Transverse colon (tissue), 4 donors: ENCODE results near the gene KCTD16. TPM values are rescaled to one million over a fixed set of nuclear protein-coding genes. Genes with fewer than 3 reads are reported as not detected.

Experiments
- DNase-seq: peaks from one replicate; pipeline ENCODE4 v3.0.0-alpha.2; 2019
- H3K27ac ChIP-seq, 4 donors: fragments of 200-600 bp; sonication (generic); 2 replicates each; pipeline ENCODE4 v1.5.1; 2016 to 2018; ENCODE audit warnings: inconsistent platforms in 4 of 4
- H3K27me3 ChIP-seq: fragments of 200-600 bp; sonication (generic); 2 replicates; pipeline ENCODE4 v1.5.1; 2017; ENCODE audit warnings: inconsistent platforms
- H3K36me3 ChIP-seq, 4 donors: fragments of 200-600 bp; sonication (generic); 2 replicates each; pipeline ENCODE4 v1.5.1; 2017 to 2019; ENCODE audit warnings: inconsistent platforms in 4 of 4
- H3K4me1 ChIP-seq, 4 donors: fragments of 200-600 bp; sonication (generic); 2 replicates each; pipeline ENCODE4 v1.5.1; 2017 to 2020; ENCODE audit warnings: inconsistent platforms in 4 of 4
- H3K4me3 ChIP-seq, 4 donors: fragments of 200-600 bp; sonication (generic); 1 replicate in 1 of 4; 2 replicates in 3 of 4; pipeline versions ENCODE4 v1.5.1 to v1.6.1; 2017 to 2019; ENCODE audit warnings: inconsistent platforms in 4 of 4
- H3K9me3 ChIP-seq, 2 donors: fragments of 200-600 bp; sonication (generic); 2 replicates each; pipeline ENCODE4 v1.5.1; 2017 to 2019; ENCODE audit warnings: inconsistent platforms in 2 of 2
- CTCF ChIP-seq, 5 experiments: fragments of 200-600 bp in 3 of 5; fragments of 450-650 bp in 2 of 5; sonication (generic) in 3 of 5; IDR thresholded peaks; 1 replicate in 2 of 5; 2 replicates in 3 of 5; pipeline ENCODE4 v1.5.1; 2016 to 2017; ENCODE audit warnings: antibody characterized with exemption in 5 of 5, inconsistent platforms in 3 of 5, mild to moderate bottlenecking in 2 of 5, moderate library complexity in 1 of 5
- EP300 ChIP-seq: sonication (generic); formaldehyde crosslinking; IDR thresholded peaks from one replicate; pipeline ENCODE4 v1.6.1; 2017; ENCODE audit warnings: antibody characterized with exemption, low read depth
- POLR2A ChIP-seq: fragments of 450-650 bp; IDR thresholded peaks from one replicate; pipeline ENCODE4 v1.6.1; 2016; ENCODE audit warnings: antibody characterized with exemption, mild to moderate bottlenecking, moderate library complexity
- POLR2AphosphoS5 ChIP-seq, 3 donors: sonication (generic); formaldehyde crosslinking; IDR thresholded peaks; one replicate each; pipeline ENCODE4 v1.6.1; 2016; ENCODE audit warnings: antibody characterized with exemption in 3 of 3
- WGBS, 2 donors: methylation state at CpG; one replicate each; pipeline ENCODE4 v1.1.5; 2018; ENCODE audit warnings: low coverage in 1 of 2; 5-methylcytosine and 5-hydroxymethylcytosine counted together
- in situ Hi-C, 4 donors: fragments of 200-750 bp; cut with MboI; loops; one replicate each; pipeline versions ENCODE4 v1.15.0 to v1.15.1; 2017; ENCODE audit warnings: low sequenced_read_pairs in 3 of 4, low pct_ligation_motif_present in 1 of 4, low pct_unique_long_range_greater_than_20kb in 1 of 4
- intact Hi-C: fragments of 100-400 bp; cut with DNase I; formaldehyde crosslinking; loops from one replicate; pipeline ENCODE4 v1.15.1; 2023; ENCODE audit warnings: low total_unique reads
- total RNA-seq, 4 donors: library from RNA; depleted of rRNA; stranded (reverse); fragments of >200 nt; gene quantifications; one replicate each; pipeline ENCODE4 v1.1.0, GENCODE V29; 2016

The KCTD16 gene
- total RNA-seq, 4 donors from 2014 or later, result under 0.01 to 0.14 TPM; not detected in 2

- in situ Hi-C loops (no loop called here), intact Hi-C loops (no loop called here)
- Histone ChIP-seq H3K36me3 (no peaks in the 10 kb centered on the region), H3K27ac (no peak overlapping the region), H3K4me3 (no peak overlapping the region), H3K9me3 (no peaks in the 10 kb centered on the region), H3K4me1 (peaks cover 0 to 27% (median 5%) of the 10 kb centered on the region in 4 donors), H3K27me3 (no peaks in the 10 kb centered on the region)
- DNase-seq, result no peak
- no peak for TF ChIP-seq EP300
- TF ChIP-seq POLR2A, result no peak
- no peak for TF ChIP-seq CTCF (IDR thresholded peaks at IDR 0.05)
- no peak for TF ChIP-seq POLR2AphosphoS5 (IDR thresholded peaks at IDR 0.05)
Observed at GRCh38 chr5:144192661-144193060, 22.0 kb downstream of the KCTD16 start.

- no peaks in the 10 kb centered on the region for H3K9me3 ChIP-seq
- DNase-seq, result no peak
- H3K36me3 ChIP-seq, result no peaks in the 10 kb centered on the region
- no peaks in the 10 kb centered on the region for H3K27me3 ChIP-seq
- 93% methylated on average over 2 of the region's 2 CpGs; no CpG with 5 or more reads in 1 of the 2 donors for WGBS, 2 donors
- in situ Hi-C loops (no loop called here), intact Hi-C loops (no loop called here)
- H3K4me3 ChIP-seq, result no peak overlapping the region
- H3K27ac ChIP-seq, result no peak overlapping the region
- H3K4me1 ChIP-seq, result peaks cover 0 to 18% (median 2%) of the 10 kb centered on the region in 4 donors
- no peak for TF ChIP-seq EP300
- no peak for TF ChIP-seq POLR2A
- TF ChIP-seq POLR2AphosphoS5 (IDR thresholded peaks at IDR 0.05), result no peak
- no peak for TF ChIP-seq CTCF (IDR thresholded peaks at IDR 0.05)
Observed at GRCh38 chr5:144194144-144194543, 23.5 kb downstream of the KCTD16 start.

- Histone ChIP-seq H3K27me3 (no peaks in the 10 kb centered on the region), H3K4me1 (peaks cover 0 to 14% (median 0%) of the 10 kb centered on the region in 4 donors), H3K9me3 (no peaks in the 10 kb centered on the region), H3K4me3 (no peak overlapping the region), H3K27ac (no peak overlapping the region), H3K36me3 (no peaks in the 10 kb centered on the region)
- no peak for TF ChIP-seq EP300
- TF ChIP-seq CTCF (IDR thresholded peaks at IDR 0.05), result no peak
- no peak for TF ChIP-seq POLR2A
- no peak for TF ChIP-seq POLR2AphosphoS5 (IDR thresholded peaks at IDR 0.05)
- DNase-seq, result no peak
- 46 to 69% methylated on average over 4 of the region's 4 CpGs for WGBS, 2 donors
- intact Hi-C loops (no loop called here), in situ Hi-C loops (no loop called here)
Observed at GRCh38 chr5:144195448-144195847, 24.8 kb downstream of the KCTD16 start.

GRCh38 chr5:144196612-144197011, 25.9 kb downstream of the KCTD16 start:
- no peaks in the 10 kb centered on the region for H3K36me3 ChIP-seq
- 40 to 64% methylated on average over 1 of the region's 1 CpG for WGBS, 2 donors
- TF ChIP-seq CTCF (IDR thresholded peaks at IDR 0.05) (no peak), POLR2A (no peak), EP300 (no peak), POLR2AphosphoS5 (IDR thresholded peaks at IDR 0.05) (no peak)
- H3K27me3 ChIP-seq, result no peaks in the 10 kb centered on the region
- intact Hi-C loops, result no loop called here
- no peak for DNase-seq
- H3K9me3 ChIP-seq, result no peaks in the 10 kb centered on the region
- H3K4me3 ChIP-seq, result no peak overlapping the region
- no peak overlapping the region for H3K27ac ChIP-seq
- peaks cover 0 to 8% (median 0%) of the 10 kb centered on the region in 4 donors for H3K4me1 ChIP-seq
- in situ Hi-C loops, result no loop called here
